GM19193 (cell line): ENCODE results near the gene LINC01488.

Source experiments
- POLR2A ChIP-seq: IDR thresholded peaks from 4 replicates; pipeline ENCODE4 v1.6.1; 2011; ENCODE audit not compliant: insufficient read depth, insufficient read length; ENCODE audit errors: extremely low read depth

The LINC01488 gene

DNA sequence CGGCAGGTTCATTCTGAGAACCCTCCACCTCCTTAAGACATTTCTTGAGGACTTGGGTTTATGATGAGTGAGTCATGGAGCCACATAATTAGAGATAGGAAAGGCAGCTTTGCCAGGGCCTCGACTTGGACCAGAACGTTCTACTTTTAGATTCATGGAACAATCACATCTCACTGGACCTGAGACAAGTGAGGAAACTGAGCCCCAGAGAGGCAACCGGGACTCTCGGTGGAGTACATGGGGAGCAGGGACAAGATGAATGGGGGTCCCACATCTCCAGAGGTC is 59.5 kb downstream of the LINC01488 start:
- no peak for TF ChIP-seq POLR2A

GRCh38 chr11:69541501-69542313 is 60.2 kb downstream of the LINC01488 start:
- no peak for TF ChIP-seq POLR2A

- no peak for TF ChIP-seq POLR2A
Measured at GRCh38 chr11:69542314-69543168, 61.1 kb downstream of the LINC01488 start.
